Measurements from ENCODE around the gene NHEJ1.
"Not testable (repeated sequence)": the region's sequence is repeated elsewhere in the genome, so short reads cannot be mapped to it uniquely, and the experiment has no call there.

The NHEJ1 gene

DNA sequence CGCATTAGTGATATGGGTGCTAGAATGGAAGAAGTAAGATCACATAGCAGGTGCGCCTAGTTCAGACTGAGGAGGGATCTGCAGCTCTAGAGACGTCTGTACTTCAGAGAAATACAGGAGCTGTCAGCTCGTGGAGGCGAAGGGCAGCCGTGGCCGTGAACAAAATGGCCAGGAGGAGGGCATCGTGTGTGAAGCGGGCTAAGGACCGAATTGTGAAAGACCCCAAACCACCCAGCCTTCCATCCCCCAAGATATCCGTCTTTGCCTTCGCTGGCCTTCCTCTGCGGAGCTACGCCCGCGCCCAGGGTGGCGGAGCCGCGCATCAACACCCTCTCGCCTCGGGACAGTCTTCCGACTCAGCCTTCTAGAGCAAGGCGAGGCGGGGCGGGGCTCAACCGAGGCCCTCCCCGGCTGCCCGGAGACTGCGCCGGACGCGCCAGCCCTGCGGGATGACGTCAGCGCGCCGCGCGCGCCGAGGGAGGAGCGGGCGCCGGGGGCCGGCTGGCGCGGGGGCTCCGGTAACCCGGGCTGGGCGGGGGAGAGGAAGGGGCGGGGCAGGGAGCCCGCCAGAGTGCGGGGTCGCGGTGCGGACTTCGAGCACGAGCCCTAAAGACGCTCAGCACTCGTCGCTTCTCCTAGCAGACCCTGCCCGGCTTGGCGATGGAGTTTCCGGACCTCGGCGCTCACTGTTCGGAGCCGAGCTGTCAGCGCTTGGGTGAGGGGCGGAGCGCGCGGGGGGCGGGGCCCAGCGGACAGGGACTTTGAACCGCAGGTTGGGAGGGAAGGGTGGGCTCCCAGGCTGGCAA lies 45.9 kb upstream of the NHEJ1 start, which contains the start of gene ZFAND2B:
ZFAND2B (plus strand) TSS at position 455 of the 806 bp plus-strand sequence; CDS start at position 661, 206 bp downstream.
- Mint-ChIP-seq H3K4me1 (peaks cover 23% of the 10 kb centered on the region), H3K27me3 (ENCODE audit: low read depth, poor library complexity) (no peaks in the 10 kb centered on the region), H3K9me3 (peaks cover 18% of the 10 kb centered on the region), H3K4me3 (peak within 1 kb of the TSS; percentile 92), H3K27ac (peak within 1 kb of the TSS; percentile 97), H3K36me3 (ENCODE audit: low read depth) (peaks cover 13% of the 10 kb centered on the region)
- TF ChIP-seq, protein P1, sequence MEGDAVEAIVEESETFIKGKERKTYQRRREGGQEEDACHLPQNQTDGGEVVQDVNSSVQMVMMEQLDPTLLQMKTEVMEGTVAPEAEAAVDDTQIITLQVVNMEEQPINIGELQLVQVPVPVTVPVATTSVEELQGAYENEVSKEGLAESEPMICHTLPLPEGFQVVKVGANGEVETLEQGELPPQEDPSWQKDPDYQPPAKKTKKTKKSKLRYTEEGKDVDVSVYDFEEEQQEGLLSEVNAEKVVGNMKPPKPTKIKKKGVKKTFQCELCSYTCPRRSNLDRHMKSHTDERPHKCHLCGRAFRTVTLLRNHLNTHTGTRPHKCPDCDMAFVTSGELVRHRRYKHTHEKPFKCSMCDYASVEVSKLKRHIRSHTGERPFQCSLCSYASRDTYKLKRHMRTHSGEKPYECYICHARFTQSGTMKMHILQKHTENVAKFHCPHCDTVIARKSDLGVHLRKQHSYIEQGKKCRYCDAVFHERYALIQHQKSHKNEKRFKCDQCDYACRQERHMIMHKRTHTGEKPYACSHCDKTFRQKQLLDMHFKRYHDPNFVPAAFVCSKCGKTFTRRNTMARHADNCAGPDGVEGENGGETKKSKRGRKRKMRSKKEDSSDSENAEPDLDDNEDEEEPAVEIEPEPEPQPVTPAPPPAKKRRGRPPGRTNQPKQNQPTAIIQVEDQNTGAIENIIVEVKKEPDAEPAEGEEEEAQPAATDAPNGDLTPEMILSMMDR (IDR thresholded peaks at IDR 0.05), result no peak
- DNase-seq, result peak; percentile 96

DNA sequence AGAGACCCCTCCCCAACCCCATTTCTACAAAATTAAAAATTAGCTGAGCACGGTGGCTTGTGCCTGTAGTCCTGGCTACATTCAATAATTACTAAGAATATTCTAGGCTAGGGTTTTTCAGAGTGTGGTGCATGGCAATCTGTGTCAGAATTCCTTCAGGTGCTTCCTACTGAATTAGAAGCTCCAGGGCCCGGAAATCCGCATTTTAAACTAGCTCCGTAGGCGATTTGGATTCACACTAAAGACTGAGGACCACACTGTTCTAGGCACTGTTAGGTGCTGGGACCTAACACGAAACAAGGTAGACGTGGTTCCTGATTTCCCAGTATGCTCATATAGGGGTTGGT lies 45.3 kb upstream of the NHEJ1 start:
- Mint-ChIP-seq H3K4me1 (peaks cover 24% of the 10 kb centered on the region), H3K9me3 (peaks cover 21% of the 10 kb centered on the region), H3K27me3 (ENCODE audit: low read depth, poor library complexity) (no peaks in the 10 kb centered on the region), H3K36me3 (ENCODE audit: low read depth) (peaks cover 15% of the 10 kb centered on the region), H3K27ac (peak overlapping the region; percentile 97), H3K4me3 (peak overlapping the region; percentile 92)
- DNase-seq, result no peak
- TF ChIP-seq, protein P1 (IDR thresholded peaks at IDR 0.05), result no peak

DNA sequence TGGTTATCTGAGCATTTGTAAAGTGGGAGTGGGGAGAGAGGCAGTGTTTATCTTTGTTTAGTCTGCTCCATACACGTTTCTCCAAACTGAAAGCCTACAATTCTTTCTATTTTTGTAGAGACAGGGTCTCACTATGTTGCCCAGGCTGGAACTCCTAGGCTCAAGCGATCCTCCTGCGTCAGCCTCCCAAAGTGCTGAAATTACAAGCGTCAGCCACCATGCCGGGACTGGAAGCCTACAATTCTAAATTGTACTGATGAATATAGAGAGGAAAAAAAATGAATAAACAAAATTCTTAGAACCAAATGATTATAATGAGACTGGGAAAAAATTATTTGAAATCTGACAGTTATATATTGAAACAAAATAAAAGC lies 44.5 kb upstream of the NHEJ1 start:
- Mint-ChIP-seq H3K4me3 (peak overlapping the region; percentile 40), H3K27me3 (ENCODE audit: low read depth, poor library complexity) (no peaks in the 10 kb centered on the region), H3K9me3 (peaks cover 28% of the 10 kb centered on the region), H3K27ac (no peak overlapping the region), H3K4me1 (peaks cover 32% of the 10 kb centered on the region), H3K36me3 (ENCODE audit: low read depth) (peaks cover 19% of the 10 kb centered on the region)
- no peak for DNase-seq
- TF ChIP-seq, protein P1 (IDR thresholded peaks at IDR 0.05), result no peak

DNA sequence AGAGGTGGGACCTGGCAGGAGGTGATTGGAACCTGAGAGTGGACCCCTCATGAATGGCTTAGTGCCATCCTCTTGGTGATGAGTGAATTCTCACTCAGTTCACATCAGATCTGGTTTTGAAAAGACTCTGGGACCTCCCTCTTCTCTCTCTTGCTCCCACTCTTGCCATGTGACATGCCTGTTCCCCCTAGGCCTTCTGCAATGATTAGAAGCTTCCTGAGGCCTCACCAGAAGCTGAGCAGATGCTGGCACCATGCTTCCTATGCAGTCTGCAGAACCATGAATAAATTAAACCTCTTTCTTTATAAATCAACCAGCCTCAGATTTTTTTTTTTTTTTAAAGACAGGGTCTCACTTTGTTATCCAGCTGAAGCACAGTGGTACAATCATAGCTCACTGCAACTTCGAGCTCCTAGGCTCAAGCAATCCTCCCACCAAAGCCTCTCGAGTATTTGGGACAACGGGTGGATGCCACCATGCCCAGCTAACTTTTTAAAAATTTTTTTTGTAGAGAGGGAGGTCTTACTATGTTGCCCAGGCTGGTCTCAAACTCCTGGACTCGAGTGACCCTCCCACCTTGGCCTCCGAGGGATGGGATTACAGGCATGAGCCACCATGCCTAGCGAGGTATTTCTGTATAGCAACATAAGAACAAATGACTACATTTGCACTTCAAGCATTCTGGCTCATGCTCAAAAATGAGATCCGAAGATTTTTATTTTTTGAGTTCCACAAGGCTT lies 44.0 kb upstream of the NHEJ1 start:
- DNase-seq, result no peak
- peaks cover 28% of the 10 kb centered on the region for H3K9me3 Mint-ChIP-seq
- H3K4me1 Mint-ChIP-seq, result peaks cover 34% of the 10 kb centered on the region
- H3K36me3 Mint-ChIP-seq (ENCODE audit: low read depth), result peaks cover 14% of the 10 kb centered on the region
- peaks cover under 1% of the 10 kb centered on the region for H3K27me3 Mint-ChIP-seq (ENCODE audit: low read depth, poor library complexity)
- TF ChIP-seq, protein P1 (IDR thresholded peaks at IDR 0.05), result no peak
- H3K4me3 Mint-ChIP-seq, result no peak overlapping the region
- H3K27ac Mint-ChIP-seq, result no peak overlapping the region

DNA sequence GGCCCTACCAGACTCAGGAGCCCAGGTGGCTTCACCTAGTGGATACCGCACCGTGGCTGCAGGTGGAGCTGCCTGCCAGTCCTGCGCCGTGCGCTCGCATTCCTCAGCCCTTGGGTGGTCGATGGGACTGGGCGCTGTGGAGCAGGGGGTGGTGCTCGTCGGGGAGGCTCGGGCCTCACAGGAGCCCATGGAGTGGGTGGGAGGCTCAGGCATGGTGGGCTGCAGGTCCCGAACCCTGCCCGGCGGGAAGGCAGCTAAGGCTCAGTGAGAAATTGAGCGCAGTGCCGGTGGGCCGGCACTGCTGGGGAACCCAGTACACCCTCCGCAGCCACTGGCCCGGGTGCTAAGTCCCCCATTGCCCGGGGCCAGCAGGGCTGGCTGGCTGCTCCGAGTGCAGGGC lies 40.7 kb upstream of the NHEJ1 start:
- Mint-ChIP-seq H3K9me3 (peaks cover 28% of the 10 kb centered on the region), H3K4me1 (peaks cover 22% of the 10 kb centered on the region)
- not testable (repeated sequence) for H3K27ac Mint-ChIP-seq; H3K27me3 Mint-ChIP-seq (ENCODE audit: low read depth, poor library complexity); H3K4me3 Mint-ChIP-seq; H3K36me3 Mint-ChIP-seq (ENCODE audit: low read depth); DNase-seq

DNA sequence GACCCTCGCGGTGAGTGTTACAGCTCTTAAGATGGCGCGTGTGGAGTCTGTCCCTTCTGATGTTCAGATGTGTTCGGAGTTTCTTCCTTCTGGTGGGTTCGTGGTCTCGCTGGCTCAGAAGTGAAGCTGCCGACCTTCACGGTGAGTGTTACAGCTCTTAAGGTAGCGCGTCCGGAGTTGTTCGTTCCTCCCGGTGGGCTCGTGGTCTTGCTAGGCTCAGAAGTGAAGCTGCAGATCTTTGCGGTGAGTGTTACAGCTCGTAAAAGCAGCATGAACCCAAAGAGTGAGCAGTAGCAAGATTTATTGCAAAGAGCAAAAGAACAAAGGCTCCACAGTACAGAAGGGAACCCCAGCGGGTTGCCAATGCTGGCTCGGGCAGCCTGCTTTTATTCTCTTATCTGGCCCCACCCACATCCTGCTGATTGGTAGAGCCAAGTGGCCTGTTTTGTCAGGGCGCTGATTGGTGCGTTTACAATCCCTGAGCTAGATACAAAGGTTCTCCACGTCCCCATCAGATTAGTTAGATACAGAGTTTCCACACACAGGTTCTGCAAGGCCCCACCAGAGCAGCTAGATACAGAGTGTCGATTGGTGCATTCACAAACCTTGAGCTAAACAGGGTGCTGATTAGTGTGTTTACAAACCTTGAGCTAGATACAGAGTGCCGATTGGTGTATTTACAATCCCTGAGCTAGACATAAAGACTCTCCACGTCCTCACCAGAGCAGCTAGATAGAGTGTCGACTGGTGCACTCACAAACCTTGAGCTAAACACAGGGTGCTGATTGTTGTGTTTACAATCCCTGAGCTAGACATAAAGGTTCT lies 40.1 kb upstream of the NHEJ1 start:
- H3K9me3 Mint-ChIP-seq, result peaks cover 28% of the 10 kb centered on the region
- peaks cover 17% of the 10 kb centered on the region for H3K4me1 Mint-ChIP-seq
- peak overlapping the region; percentile 56 for H3K4me3 Mint-ChIP-seq
- H3K36me3 Mint-ChIP-seq (ENCODE audit: low read depth); H3K27me3 Mint-ChIP-seq (ENCODE audit: low read depth, poor library complexity); DNase-seq: not testable (repeated sequence)
- peak overlapping the region; percentile 86 for H3K27ac Mint-ChIP-seq
